H9 (cell line): Measurements from ENCODE around the gene MEIOSIN. TPM values are rescaled to one million over a fixed set of nuclear protein-coding genes. Genes with fewer than 3 reads are reported as not detected.

Experiments used
- DNase-seq: peaks from one replicate; pipeline ENCODE4 v3.0.0-alpha.2; 2017
- H2AFZ ChIP-seq: one replicate; pipeline ENCODE4 v1.6.1; 2013; ENCODE audit warnings: mild to moderate bottlenecking, low read length, control low read depth, moderate library complexity
- H2AK5ac ChIP-seq: 2 replicates; pipeline ENCODE4 v1.6.1; 2013; ENCODE audit warnings: low read length, control low read depth, mixed read lengths; ENCODE audit not compliant: insufficient read length
- H2BK120ac ChIP-seq: one replicate; pipeline ENCODE4 v1.6.1; 2013; ENCODE audit warnings: low read depth, mild to moderate bottlenecking, low read length, control low read depth, inconsistent platforms; ENCODE audit not compliant: poor library complexity, severe bottlenecking
- H2BK12ac ChIP-seq: 2 replicates; pipeline ENCODE4 v1.6.1; 2013; ENCODE audit warnings: low read length, control low read depth, mixed read lengths, low read depth; ENCODE audit not compliant: insufficient read length
- H2BK15ac ChIP-seq: 2 replicates; pipeline ENCODE4 v1.6.1; 2013; ENCODE audit warnings: low read depth, low read length, control low read depth
- H2BK20ac ChIP-seq: one replicate; pipeline ENCODE4 v1.6.1; 2013; ENCODE audit warnings: low read depth, mild to moderate bottlenecking, low read length, control low read depth, inconsistent platforms; ENCODE audit not compliant: poor library complexity, severe bottlenecking
- H2BK5ac ChIP-seq: 2 replicates; pipeline ENCODE4 v1.6.1; 2013; ENCODE audit warnings: low read length, control low read depth, mixed read lengths; ENCODE audit not compliant: insufficient read length
- H3K14ac ChIP-seq: 2 replicates; pipeline ENCODE4 v1.6.1; 2013; ENCODE audit warnings: low read length, control low read depth; ENCODE audit not compliant: insufficient read depth
- H3K18ac ChIP-seq: 2 replicates; pipeline ENCODE4 v1.6.1; 2013; ENCODE audit warnings: low read depth, mild to moderate bottlenecking, mixed read lengths, low read length, control low read depth; ENCODE audit not compliant: insufficient read length
- H3K23ac ChIP-seq: 2 replicates; pipeline ENCODE4 v1.6.1; 2013; ENCODE audit warnings: low read length, control low read depth, mixed read lengths, low read depth; ENCODE audit not compliant: insufficient read length
- H3K23me2 ChIP-seq: 2 replicates; pipeline ENCODE4 v1.6.1; 2013; ENCODE audit warnings: low read depth, mild to moderate bottlenecking, mixed read lengths, low read length, control low read depth; ENCODE audit not compliant: insufficient read length, poor library complexity, severe bottlenecking
- H3K27ac ChIP-seq: 2 replicates; pipeline ENCODE4 v1.5.1; 2013; ENCODE audit warnings: low read length, control low read depth, mixed read lengths, low read depth; ENCODE audit not compliant: insufficient read length
- H3K27me3 ChIP-seq: 2 replicates; pipeline ENCODE4 v1.6.1; 2013; ENCODE audit warnings: low read length, control low read depth, inconsistent platforms; ENCODE audit not compliant: insufficient read depth
- H3K4ac ChIP-seq: 2 replicates; pipeline ENCODE4 v1.6.1; 2013; ENCODE audit warnings: low read depth, mild to moderate bottlenecking, control low read depth, inconsistent platforms, low read length, moderate library complexity
- H3K4me1 ChIP-seq: 2 replicates; pipeline ENCODE4 v1.6.1; 2013; ENCODE audit warnings: low read length, control low read depth, inconsistent platforms; ENCODE audit not compliant: insufficient read depth
- H3K4me2 ChIP-seq: 2 replicates; pipeline ENCODE4 v1.6.1; 2013; ENCODE audit warnings: low read length, control low read depth, mixed read lengths; ENCODE audit not compliant: insufficient read length, insufficient read depth
- H3K56ac ChIP-seq: 2 replicates; pipeline ENCODE4 v1.6.1; 2013; ENCODE audit warnings: low read depth, mild to moderate bottlenecking, mixed read lengths, low read length, control low read depth; ENCODE audit not compliant: insufficient read length
- H3K79me1 ChIP-seq: 2 replicates; pipeline ENCODE4 v1.6.1; 2013; ENCODE audit warnings: low read depth, mild to moderate bottlenecking, moderate library complexity, low read length, control low read depth, inconsistent platforms; ENCODE audit not compliant: insufficient read depth, poor library complexity, severe bottlenecking
- H3K79me2 ChIP-seq: 2 replicates; pipeline ENCODE4 v1.6.1; 2013; ENCODE audit warnings: low read length, control low read depth, inconsistent platforms; ENCODE audit not compliant: insufficient read depth
- H3K9ac ChIP-seq: 2 replicates; pipeline ENCODE4 v1.6.1; 2013; ENCODE audit warnings: low read length, control low read depth, mixed read lengths; ENCODE audit not compliant: insufficient read length; ENCODE audit errors: extremely low read depth
- H3K9me3 ChIP-seq: one replicate; pipeline ENCODE4 v1.6.1; 2013; ENCODE audit warnings: low read depth, low read length, inconsistent platforms; ENCODE audit not compliant: control insufficient read depth
- H3T11ph ChIP-seq: one replicate; pipeline ENCODE4 v1.6.1; 2013; ENCODE audit warnings: mild to moderate bottlenecking, low read length, control low read depth, inconsistent platforms
- H4K20me1 ChIP-seq: one replicate; pipeline ENCODE4 v1.6.1; 2013; ENCODE audit not compliant: control insufficient read depth, insufficient read length, insufficient read depth
- H4K5ac ChIP-seq: 2 replicates; pipeline ENCODE4 v1.6.1; 2013; ENCODE audit warnings: low read depth, mild to moderate bottlenecking, mixed read lengths, low read length, control low read depth; ENCODE audit not compliant: insufficient read length
- H4K8ac ChIP-seq: replicated peaks from 2 replicates; pipeline ENCODE4 v1.6.1; 2013; ENCODE audit warnings: low read length, control low read depth, mixed read lengths, low read depth; ENCODE audit not compliant: insufficient read length
- H4K91ac ChIP-seq: 2 replicates; pipeline ENCODE4 v1.6.1; 2013; ENCODE audit warnings: low read depth, mild to moderate bottlenecking, moderate library complexity, mixed read lengths, low read length, control low read depth; ENCODE audit not compliant: insufficient read length
- H3K27ac Mint-ChIP-seq, 3 experiments: 2 replicates in 2 of 3; 3 replicates in 1 of 3; pipeline ENCODE4 v1.8.0; 2020 to 2021; ENCODE audit warnings: mixed read lengths in 3 of 3, mild to moderate bottlenecking in 1 of 3, moderate library complexity in 1 of 3
- H3K27me3 Mint-ChIP-seq: 2 replicates; pipeline ENCODE4 v1.8.0; 2021; ENCODE audit warnings: low read depth, mild to moderate bottlenecking, moderate library complexity, mixed read lengths
- H3K36me3 Mint-ChIP-seq, 3 experiments: 2 replicates in 2 of 3; 3 replicates in 1 of 3; pipeline ENCODE4 v1.8.0; 2020 to 2021; ENCODE audit warnings: low read depth in 3 of 3, mixed read lengths in 3 of 3; ENCODE audit not compliant: insufficient read depth in 1 of 3
- H3K4me1 Mint-ChIP-seq, 2 experiments: 2 replicates each; pipeline ENCODE4 v1.8.0; 2020; ENCODE audit warnings: mixed read lengths in 2 of 2
- H3K4me3 Mint-ChIP-seq, 2 experiments: 2 replicates in 1 of 2; 3 replicates in 1 of 2; pipeline ENCODE4 v1.8.0; 2020 to 2021; ENCODE audit warnings: mild to moderate bottlenecking in 2 of 2, mixed read lengths in 2 of 2, moderate library complexity in 1 of 2
- H3K9me3 Mint-ChIP-seq, 2 experiments: 2 replicates in 1 of 2; 3 replicates in 1 of 2; pipeline ENCODE4 v1.8.0; 2020; ENCODE audit warnings: mild to moderate bottlenecking in 2 of 2, mixed read lengths in 2 of 2, moderate library complexity in 1 of 2
- CTCF ChIP-seq: fragments of 200-600 bp; sonication (generic); conservative IDR thresholded peaks from 3 replicates; pipeline ENCODE4 v1.8.0; 2021; ENCODE audit warnings: antibody characterized with exemption, mild to moderate bottlenecking
- WGBS: extraction: QIAGEN DNeasy Blood & Tissue Kit; methylation state at CpG from one replicate; pipeline ENCODE4 v1.1.7; 2013; ENCODE audit warnings: missing lambda C conversion rate, low lambda C conversion rate, mixed read lengths; ENCODE audit not compliant: insufficient read length; ENCODE audit errors: extremely low coverage; 5-methylcytosine and 5-hydroxymethylcytosine counted together
- total RNA-seq: library from RNA; stranded (reverse); gene quantifications from 2 replicates; pipeline ENCODE4 v1.2.1, GENCODE V29; 2021

The MEIOSIN gene
- total RNA-seq, 1 experiment from 2014 or later = not detected

GRCh38 chr19:45767881-45768654 lies 34.8 kb downstream of the MEIOSIN start:
- H3K4me2 ChIP-seq = peak overlapping the region; percentile 72
- WGBS = no CpG with 5 or more reads among the region's 102 CpGs
- no peak overlapping the region for H4K8ac ChIP-seq
- H3K56ac ChIP-seq = no peak overlapping the region
- no peak for TF ChIP-seq CTCF
- H3K79me1 ChIP-seq = no peaks in the 10 kb centered on the region
- no peak overlapping the region for H2BK5ac ChIP-seq
- H2BK20ac ChIP-seq = no peak overlapping the region
- H3K27ac ChIP-seq = no peak overlapping the region
- H3K79me2 ChIP-seq = no peaks in the 10 kb centered on the region
- H3K23ac ChIP-seq = no peak overlapping the region
- H3K18ac ChIP-seq = peak overlapping the region; percentile 77
- no peak overlapping the region for H2BK120ac ChIP-seq
- Mint-ChIP-seq H3K9me3 (no peaks in the 10 kb centered on the region; a peak in 1 of 5 replicates), H3K36me3 (peaks cover 0 to 11% (median 6%) of the 10 kb centered on the region in 3 experiments; a peak in 5 of 7 replicates), H3K27me3 (peaks cover 3% of the 10 kb centered on the region), H3K4me3 (peak overlapping the region; percentile 91 to 94), H3K4me1 (peaks cover 13 to 40% of the 10 kb centered on the region in 2 experiments), H3K27ac (peak overlapping the region in 1 of 3 experiments; percentile 81; a peak in 2 of 7 replicates)
- H3K4me1 ChIP-seq = peaks cover 3% of the 10 kb centered on the region; the same call in 1 of the 2 replicates
- H3K23me2 ChIP-seq = peaks cover 20% of the 10 kb centered on the region
- H2BK12ac ChIP-seq = no peak overlapping the region
- DNase-seq = peak; percentile 71
- H3K9me3 ChIP-seq = no peaks in the 10 kb centered on the region
- H2AK5ac ChIP-seq = no peak overlapping the region
- H3K9ac ChIP-seq = peak overlapping the region; percentile 50
- no peaks in the 10 kb centered on the region for H3K27me3 ChIP-seq
- H3K14ac ChIP-seq = peak overlapping the region; percentile 91
- no peak overlapping the region for H2BK15ac ChIP-seq
- no peak overlapping the region for H4K5ac ChIP-seq
- no peaks in the 10 kb centered on the region for H4K20me1 ChIP-seq
- no peak overlapping the region for H3T11ph ChIP-seq
- H3K4ac ChIP-seq = no peak overlapping the region
- H4K91ac ChIP-seq = no peak overlapping the region
- H2AFZ ChIP-seq = no peak overlapping the region
